Heart left ventricle (tissue), 13 donors: ENCODE measurements around the gene HCK.
"Not testable (repeated sequence)": the region's sequence is repeated elsewhere in the genome, so short reads cannot be mapped to it uniquely, and the experiment has no call there.

Experiments used
- CTCF ChIP-seq, 12 donors: fragments of 200-600 bp; sonication (generic) in 4 of 12; IDR thresholded peaks; one replicate each; pipeline versions ENCODE4 v1.5.0 to v1.8.0; 2018 to 2022; ENCODE audit warnings: antibody characterized with exemption in 12 of 12, mild to moderate bottlenecking in 5 of 12
- POLR2A ChIP-seq, 2 donors: fragments of 450-650 bp; IDR thresholded peaks; one replicate each; pipeline ENCODE4 v1.6.1; 2017; ENCODE audit warnings: antibody characterized with exemption in 2 of 2, mild to moderate bottlenecking in 2 of 2, moderate library complexity in 2 of 2
- donor health status: ischemic (EF 13 %, LVEDD 7.1; RV severe dilation, severe dysfunction).
- donor health status: DM: no; HTN: yes; CAD: no.
- donor health status: DM: no; HTN: no; CAD: no.
- donor health status: ischemic (EF 25% LVEDD 6.9; RV normal size, moderate dysfunction).
- donor health status: ischemic (EF 25% LVEDD 5.7; RV mildly dilated, moderate dysfunction).
- donor health status: ischemic (EF 35%, LVEDD 5.7; RV mildly dilated, moderate dysfunction).
- donor health status: nonischemic (EF 11% LVEDD 7.7; RV severe dilation, severe dysfunction).
- donor health status: DM: yes; HTN: yes; CAD: no.
- donor health status: PGD.
- donor health status: ischemic (EF 29% LVEDD 5.4; RV normal size, mild dysfunction).
- donor health status: nonischemic (EF 23%, LVEDD 6.1; RV moderate dilation, normal function).

- TF ChIP-seq CTCF, POLR2A (IDR thresholded peaks at IDR 0.05): not testable (repeated sequence)
Observed at GRCh38 chr20:32033721-32034120, 18.3 kb upstream of the HCK start.
